ENCODE results near the gene KIAA0319L.

GRCh38 chr1:35407743-35408142 is 149.5 kb downstream of the KIAA0319L start:
- TF ChIP-seq TARDBP (IDR thresholded peaks at IDR 0.05): no peak
- no peak for TF ChIP-seq BHLHE40 (IDR thresholded peaks at IDR 0.05; ENCODE audit: borderline replicate concordance)
- no peak for TF ChIP-seq LEF1 (IDR thresholded peaks at IDR 0.05; ENCODE audit: borderline replicate concordance)
